Mucosa of stomach (tissue), 1 donor: ENCODE data around the gene SDC4.

Experiments
- H3K27me3 ChIP-seq: one replicate; pipeline ENCODE4 v1.7.0; 2013; ENCODE audit warnings: mild to moderate bottlenecking, low read length; ENCODE audit not compliant: control insufficient read depth, insufficient read depth
- H3K36me3 ChIP-seq: one replicate; pipeline ENCODE4 v1.7.0; 2013; ENCODE audit warnings: low read length; ENCODE audit not compliant: control insufficient read depth, insufficient read depth
- H3K4me1 ChIP-seq: one replicate; pipeline ENCODE4 v1.7.0; 2013; ENCODE audit warnings: mild to moderate bottlenecking, low read length; ENCODE audit not compliant: control insufficient read depth, insufficient read depth
- H3K4me3 ChIP-seq: one replicate; pipeline ENCODE4 v1.7.0; 2013; ENCODE audit warnings: low read length
- H3K9ac ChIP-seq: one replicate; pipeline ENCODE4 v1.7.0; 2013; ENCODE audit warnings: mild to moderate bottlenecking, low read length, moderate library complexity
- H3K9me3 ChIP-seq: one replicate; pipeline ENCODE4 v1.7.0; 2013; ENCODE audit warnings: mild to moderate bottlenecking, low read length, moderate library complexity; ENCODE audit not compliant: control insufficient read depth
- donor health status: Pancreatic carcinoma.

SDC4 gene

GRCh38 chr20:45373353-45374100, 25.3 kb upstream of the SDC4 start:
- Histone ChIP-seq H3K27me3 (no peaks in the 10 kb centered on the region), H3K4me3 (peak overlapping the region; percentile 34), H3K9ac (peak overlapping the region; percentile 46), H3K36me3 (no peaks in the 10 kb centered on the region), H3K9me3 (no peaks in the 10 kb centered on the region), H3K4me1 (peaks cover 14% of the 10 kb centered on the region)

GRCh38 chr20:45372646-45373352, 24.6 kb upstream of the SDC4 start:
- Histone ChIP-seq H3K9ac (peak overlapping the region; percentile 46), H3K36me3 (no peaks in the 10 kb centered on the region), H3K4me3 (peak overlapping the region; percentile 34), H3K9me3 (no peaks in the 10 kb centered on the region), H3K4me1 (peaks cover 14% of the 10 kb centered on the region), H3K27me3 (no peaks in the 10 kb centered on the region)

- Histone ChIP-seq H3K9ac (peak overlapping the region; percentile 6), H3K9me3 (no peaks in the 10 kb centered on the region), H3K4me3 (no peak overlapping the region), H3K36me3 (no peaks in the 10 kb centered on the region), H3K27me3 (no peaks in the 10 kb centered on the region), H3K4me1 (peaks cover 14% of the 10 kb centered on the region)
These were observed 24.0 kb upstream of the SDC4 start for GRCh38 chr20:45372241-45372640.

GRCh38 chr20:45370571-45371160, 22.4 kb upstream of the SDC4 start:
- Histone ChIP-seq H3K36me3 (peaks cover 3% of the 10 kb centered on the region), H3K4me1 (peaks cover 14% of the 10 kb centered on the region), H3K9ac (no peak overlapping the region), H3K4me3 (no peak overlapping the region), H3K9me3 (no peaks in the 10 kb centered on the region), H3K27me3 (no peaks in the 10 kb centered on the region)

GRCh38 chr20:45368221-45368980, 20.2 kb upstream of the SDC4 start:
- H3K36me3 ChIP-seq = peaks cover 7% of the 10 kb centered on the region
- peaks cover 21% of the 10 kb centered on the region for H3K4me1 ChIP-seq
- H3K9me3 ChIP-seq = no peaks in the 10 kb centered on the region
- no peak overlapping the region for H3K4me3 ChIP-seq
- no peak overlapping the region for H3K9ac ChIP-seq
- no peaks in the 10 kb centered on the region for H3K27me3 ChIP-seq

- Histone ChIP-seq H3K4me1 (peaks cover 13% of the 10 kb centered on the region), H3K9ac (no peak overlapping the region), H3K4me3 (no peak overlapping the region), H3K27me3 (no peaks in the 10 kb centered on the region), H3K36me3 (peaks cover 7% of the 10 kb centered on the region), H3K9me3 (no peaks in the 10 kb centered on the region)
These were observed 18.9 kb upstream of the SDC4 start for GRCh38 chr20:45367126-45367525.

- Histone ChIP-seq H3K27me3 (no peaks in the 10 kb centered on the region), H3K9me3 (no peaks in the 10 kb centered on the region), H3K4me3 (no peak overlapping the region), H3K4me1 (peaks cover 18% of the 10 kb centered on the region), H3K36me3 (peaks cover 7% of the 10 kb centered on the region), H3K9ac (no peak overlapping the region)
These were observed 18.4 kb upstream of the SDC4 start for GRCh38 chr20:45366631-45367030.

- Histone ChIP-seq H3K9ac (no peak overlapping the region), H3K9me3 (no peaks in the 10 kb centered on the region), H3K36me3 (peaks cover 7% of the 10 kb centered on the region), H3K4me1 (peaks cover 19% of the 10 kb centered on the region), H3K4me3 (no peak overlapping the region), H3K27me3 (no peaks in the 10 kb centered on the region)
These were observed 18.0 kb upstream of the SDC4 start for GRCh38 chr20:45366192-45366591.

- H3K4me1 ChIP-seq = peaks cover 24% of the 10 kb centered on the region
- no peak overlapping the region for H3K9ac ChIP-seq
- no peak overlapping the region for H3K4me3 ChIP-seq
- H3K36me3 ChIP-seq = peaks cover 7% of the 10 kb centered on the region
- H3K9me3 ChIP-seq = no peaks in the 10 kb centered on the region
- H3K27me3 ChIP-seq = no peaks in the 10 kb centered on the region
These were observed 17.3 kb upstream of the SDC4 start for GRCh38 chr20:45365444-45365970.

GRCh38 chr20:45363611-45364492, 15.6 kb upstream of the SDC4 start:
- Histone ChIP-seq H3K4me3 (peak overlapping the region; percentile 87), H3K36me3 (peaks cover 7% of the 10 kb centered on the region), H3K4me1 (peaks cover 37% of the 10 kb centered on the region), H3K9me3 (no peaks in the 10 kb centered on the region), H3K27me3 (no peaks in the 10 kb centered on the region), H3K9ac (peak overlapping the region; percentile 91)
